T follicular helper cell (primary cell): Measurements from ENCODE around the gene CCL24.
"Not testable (repeated sequence)": the region's sequence is repeated elsewhere in the genome, so short reads cannot be mapped to it uniquely, and the experiment has no call there.

ENCODE experiments used
- DNase-seq: peaks from one replicate; pipeline ENCODE4 v3.0.0-alpha.2; 2020; ENCODE audit warnings: low read depth

CCL24 gene

DNA sequence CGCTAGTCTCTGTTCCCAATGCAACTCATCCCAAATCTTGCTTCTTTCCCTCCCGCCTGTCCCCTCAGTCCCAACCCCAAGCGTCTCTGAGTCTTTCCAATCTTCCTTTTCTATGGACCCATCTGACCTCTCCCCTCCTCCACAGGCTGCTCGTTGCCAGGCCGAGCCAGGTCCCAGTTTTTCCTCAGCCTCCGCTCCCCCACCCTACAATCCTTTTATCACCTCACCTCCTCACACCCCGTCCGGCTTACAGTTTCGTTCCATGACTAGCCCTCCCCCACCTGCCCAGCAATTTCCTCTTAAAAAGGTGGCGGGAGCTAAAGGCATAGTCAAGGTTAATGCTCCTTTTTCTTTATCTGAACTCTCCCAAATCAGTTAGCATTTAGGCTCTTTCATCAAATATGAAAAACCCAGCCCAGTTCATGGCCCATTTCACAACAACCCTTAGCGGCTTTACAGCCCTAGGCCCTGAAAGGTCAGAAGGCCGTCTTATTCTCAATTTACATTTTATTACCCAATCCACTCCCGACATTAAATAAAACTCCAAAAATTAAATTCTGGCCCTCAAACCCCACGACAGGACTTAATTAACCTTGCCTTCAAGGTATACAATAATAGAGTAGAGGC, 32.8 kb downstream of the CCL24 start:
- not testable (repeated sequence) for DNase-seq

DNA sequence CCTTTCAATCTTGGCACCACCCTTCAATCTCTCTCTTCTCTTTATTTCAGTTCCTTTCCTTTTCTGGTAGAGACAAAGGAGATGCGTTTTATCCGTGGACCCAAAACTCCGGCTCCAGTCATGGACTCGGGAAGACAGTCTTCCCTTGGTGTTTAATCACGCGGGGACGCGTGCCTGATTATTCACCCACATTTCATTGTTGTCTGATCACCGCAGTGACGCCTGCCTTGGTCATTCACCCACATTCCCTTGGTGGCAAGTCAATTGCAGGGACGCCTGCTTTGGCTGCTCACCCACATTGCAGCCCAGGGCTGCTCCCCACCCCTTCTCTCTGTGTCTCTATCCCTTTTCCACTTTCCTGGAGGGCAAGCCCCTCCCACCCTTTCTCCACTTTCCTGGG, 34.1 kb downstream of the CCL24 start:
- DNase-seq: not testable (repeated sequence)

DNA sequence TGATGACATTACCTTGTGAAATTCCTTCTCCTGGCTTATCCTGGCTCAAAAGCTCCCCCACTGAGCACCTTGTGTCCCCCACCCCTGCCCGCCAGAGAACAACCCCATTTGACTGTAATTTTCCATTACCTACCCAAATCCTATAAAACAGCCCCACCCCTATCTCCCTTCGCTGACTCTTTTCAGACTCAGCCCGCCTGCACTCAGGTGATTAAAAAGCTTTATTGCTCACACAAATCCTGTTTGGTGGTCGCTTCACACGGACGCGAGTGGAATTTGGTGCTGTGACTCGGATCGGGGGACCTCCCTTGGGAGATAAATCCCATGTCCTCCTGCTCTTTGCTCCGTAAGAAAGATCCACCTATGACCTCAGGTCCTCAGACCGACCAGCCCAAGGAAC, 34.6 kb downstream of the CCL24 start:
- DNase-seq: not testable (repeated sequence)

DNA sequence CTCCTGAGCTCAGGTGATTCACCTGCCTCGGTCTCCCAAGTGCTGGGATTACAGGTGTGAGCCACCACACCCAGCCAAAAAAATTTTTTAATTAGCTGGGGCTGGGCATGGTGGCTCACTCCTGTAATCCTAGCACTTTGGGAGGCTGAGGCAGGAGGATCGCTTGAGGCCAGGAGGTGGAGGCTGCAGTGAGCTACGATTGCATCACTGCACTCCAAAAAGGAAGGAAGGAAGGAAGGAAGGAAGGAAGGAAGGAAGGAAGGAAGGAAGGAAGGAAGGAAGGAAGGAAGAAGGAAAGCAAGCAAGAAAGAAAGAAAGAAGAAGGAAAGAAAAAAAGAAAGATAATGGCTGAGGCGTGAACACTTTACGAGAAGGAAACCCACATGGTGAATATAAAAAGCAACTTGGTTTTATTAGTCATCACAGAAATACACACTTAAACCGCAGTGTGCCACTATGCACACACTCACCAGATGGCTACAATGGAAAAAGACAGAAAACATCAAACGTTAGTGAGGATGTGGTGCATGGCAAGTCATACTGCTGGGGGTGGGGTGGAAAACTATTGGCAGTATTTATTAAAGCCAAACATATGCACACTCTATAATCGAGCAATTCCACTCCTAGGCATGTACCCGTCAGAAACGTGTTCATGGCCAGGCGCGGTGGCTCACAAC, 37.2 kb downstream of the CCL24 start:
- peak; percentile 5 for DNase-seq

DNA sequence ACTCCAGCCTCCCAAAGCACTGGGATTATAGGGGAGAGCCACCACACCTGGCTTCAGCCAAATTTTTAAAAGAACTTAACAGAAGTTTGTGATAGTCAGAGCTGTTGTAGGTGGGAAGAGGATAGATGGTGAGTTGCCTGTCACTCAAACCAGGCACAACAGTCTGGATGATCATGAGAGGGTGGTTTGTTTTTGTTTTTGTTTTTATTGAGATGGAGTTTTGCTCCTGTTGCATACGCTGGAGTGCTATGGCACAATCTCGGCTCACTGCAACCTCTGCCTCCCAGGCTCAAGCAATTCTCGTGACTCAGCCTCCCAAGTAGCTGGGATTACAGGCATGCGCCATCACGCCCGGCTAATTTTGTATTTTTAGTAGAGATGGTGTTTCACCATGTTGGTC, 39.6 kb downstream of the CCL24 start:
- DNase-seq: not testable (repeated sequence)

DNA sequence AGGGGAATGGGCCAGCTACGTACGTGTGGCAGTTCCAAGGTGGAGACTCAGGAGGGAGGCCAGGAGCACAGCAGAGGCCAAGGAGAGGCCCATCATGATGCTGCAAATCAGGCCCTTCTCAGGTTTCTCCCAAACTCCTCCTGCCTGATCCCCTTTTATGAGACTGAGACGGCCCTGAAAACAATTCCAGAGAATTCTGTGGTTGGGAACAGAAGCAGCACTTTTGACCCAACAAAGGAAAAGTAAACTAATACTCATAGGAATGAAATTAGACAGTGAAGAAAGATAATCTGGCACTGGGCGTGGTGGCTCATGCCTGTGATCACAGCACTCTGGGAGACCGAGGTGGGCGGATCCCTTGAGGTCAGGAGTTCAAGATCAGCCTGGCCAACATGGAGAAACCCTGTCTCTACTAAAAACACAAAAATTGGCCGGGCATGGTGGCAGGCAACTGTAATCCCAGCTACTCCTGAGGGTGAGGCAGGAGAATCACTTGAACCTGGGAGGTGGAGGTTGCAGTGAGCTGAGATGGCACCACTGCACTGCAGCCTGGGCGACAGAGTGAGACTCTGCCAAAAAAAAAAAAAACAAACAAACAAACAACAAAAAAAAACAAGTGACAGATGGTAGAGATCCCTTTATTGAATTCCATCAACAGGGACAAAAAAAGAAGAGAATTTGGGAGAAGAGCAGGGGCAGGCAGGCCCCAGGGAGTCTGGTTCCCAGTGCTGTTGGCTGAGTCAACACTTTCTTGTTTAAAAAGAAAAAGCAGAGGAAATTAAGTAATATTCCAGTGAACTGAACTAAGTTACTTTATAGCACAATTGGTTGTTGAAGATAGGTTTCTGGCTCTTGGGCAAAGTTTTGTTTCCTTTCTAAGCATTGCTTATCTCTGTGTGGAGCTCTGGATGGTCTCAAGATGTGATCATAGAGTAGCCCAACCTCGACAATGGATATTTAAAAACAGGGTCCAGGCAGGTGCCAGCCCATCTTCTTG, 41.2 kb downstream of the CCL24 start, which contains the start of gene CCL26:
Gene CCL26, minus strand, starts transcription at position 131 of the 997 bp plus-strand sequence. Its CDS starts 35 bp downstream, at position 96.
- DNase-seq: no peak

DNA sequence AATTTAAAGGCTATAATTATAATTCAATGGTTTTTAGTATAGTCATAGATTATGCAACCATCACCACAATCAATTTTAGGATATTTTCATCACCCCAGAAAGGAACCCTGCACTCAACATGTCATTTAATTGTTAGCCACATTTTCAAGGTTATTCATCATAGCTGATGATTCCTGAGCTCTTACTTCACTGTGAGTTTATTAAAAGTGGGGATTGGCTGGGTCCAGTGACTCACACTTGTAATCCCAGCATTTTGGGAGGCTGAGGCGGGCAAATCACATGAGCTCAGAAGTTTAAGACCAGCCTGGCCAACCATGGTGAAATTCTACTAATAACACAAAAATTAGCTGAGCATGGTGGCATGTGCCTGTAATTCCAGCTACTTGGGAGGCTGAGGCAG, 42.4 kb downstream of the CCL24 start:
- no peak for DNase-seq

DNA sequence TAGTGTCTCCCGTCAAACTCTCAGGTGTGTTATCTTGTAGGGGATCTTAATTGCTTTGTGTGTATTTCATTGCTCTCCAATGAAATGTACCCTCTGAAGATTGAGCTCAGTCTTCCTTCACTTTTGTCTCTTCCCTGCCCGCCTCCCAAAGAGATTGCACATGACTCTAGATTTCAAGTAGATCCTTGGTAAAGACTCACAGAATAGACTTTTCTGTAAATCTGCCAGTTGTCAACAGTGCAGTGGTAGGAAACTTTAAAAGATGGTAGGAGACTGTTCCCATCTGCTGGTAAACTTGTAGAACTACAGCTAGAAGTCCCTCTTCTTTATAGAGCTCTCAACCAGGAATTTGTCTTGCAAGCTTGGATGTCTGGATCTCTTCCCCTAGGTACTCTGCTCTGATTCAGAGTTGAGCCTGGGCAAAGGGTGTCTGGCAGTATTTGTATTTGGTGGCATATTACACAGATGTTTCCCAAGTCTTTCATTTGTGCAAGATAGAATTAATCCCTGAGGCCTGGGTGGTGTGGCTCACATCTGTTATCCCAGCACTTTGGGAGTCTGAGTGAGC, 51.2 kb downstream of the CCL24 start:
- DNase-seq: no peak

DNA sequence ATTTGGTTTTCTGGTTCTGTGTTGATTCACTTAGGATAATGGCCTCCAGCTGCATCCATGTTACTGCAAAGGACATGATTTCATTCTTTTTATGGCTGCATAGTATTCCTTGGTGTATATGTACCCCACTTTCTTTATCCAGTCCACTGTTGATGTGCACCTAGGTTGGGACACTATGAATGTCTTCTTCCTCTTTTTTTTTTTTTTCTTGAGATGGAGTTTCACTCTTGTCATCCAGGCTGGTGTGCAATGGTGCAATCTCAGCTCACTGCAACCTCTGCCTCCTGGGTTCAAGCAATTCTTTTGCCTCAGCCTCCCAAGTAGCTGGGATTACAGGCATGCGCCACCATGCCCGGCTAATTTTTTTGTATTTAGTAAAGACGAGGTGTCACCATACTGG, 51.8 kb downstream of the CCL24 start:
- not testable (repeated sequence) for DNase-seq
